Loucy (cell line): ENCODE results near the gene HOXD13.

Experiments
- CTCF ChIP-seq: fragments of 200-600 bp; sonication (generic); conservative IDR thresholded peaks from 2 replicates; pipeline ENCODE4 v1.5.1; 2014; ENCODE audit warnings: mild to moderate bottlenecking, antibody characterized with exemption, low read length
- EZH2phosphoT487 ChIP-seq: fragments of 200-600 bp; IDR thresholded peaks from 2 replicates; pipeline ENCODE4 v1.6.1; 2018; ENCODE audit warnings: antibody characterized with exemption, mild to moderate bottlenecking, moderate library complexity, borderline replicate concordance

- no peak for TF ChIP-seq CTCF
- TF ChIP-seq EZH2phosphoT487: no peak
Measured at GRCh38 chr2:176082525-176082823, 10.0 kb upstream of the HOXD13 start.
